ENCODE measurements around the gene MAF. TPM values are rescaled to one million over a fixed set of nuclear protein-coding genes. Genes with fewer than 3 reads are reported as not detected.

MAF gene
- total and polyA plus RNA-seq, 2 of the 4 experiments (the other 2 are of a cell fraction): under 0.01 to 0.02 TPM

DNA sequence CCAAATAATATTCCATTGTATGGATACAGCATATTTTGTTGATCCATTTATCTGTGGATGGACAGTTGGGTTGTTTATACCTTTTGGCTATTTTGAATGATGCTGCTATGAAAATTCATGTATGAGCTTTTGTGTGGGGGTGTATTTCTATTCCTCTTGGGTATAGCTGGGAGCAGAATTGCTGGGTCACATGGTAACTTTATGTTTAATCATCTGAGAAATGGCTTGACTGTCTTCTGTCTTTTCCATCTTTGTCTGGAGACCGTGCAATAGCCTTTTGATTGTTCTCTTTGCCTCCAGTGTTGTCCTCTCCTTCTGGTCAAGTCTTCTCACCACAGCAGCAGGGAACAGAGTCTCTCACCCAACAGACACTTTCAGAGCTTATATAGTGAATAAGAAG is 20.5 kb upstream of the MAF start:
- Histone ChIP-seq H2AFZ (replicated peaks; ENCODE audit: low read length, poor library complexity) (no peak overlapping the region), H3K27ac (ENCODE audit: insufficient read depth, low read length) (no peak overlapping the region), H4K91ac (ENCODE audit: insufficient read depth, low read depth, low read length) (no peak overlapping the region), H3K9ac (ENCODE audit: low read depth, low read length) (no peak overlapping the region), H3K4me2 (ENCODE audit: low read depth, low read length) (no peak overlapping the region), H3K27me3 (ENCODE audit: control insufficient read depth, insufficient read depth, low read length) (no peaks in the 10 kb centered on the region), H3K4ac (ENCODE audit: low read depth, low read length) (no peak overlapping the region), H2BK15ac (ENCODE audit: low read depth, low read length) (no peak overlapping the region), H4K20me1 (ENCODE audit: insufficient read depth, low read length) (no peaks in the 10 kb centered on the region), H3K14ac (replicated peaks; ENCODE audit: low read depth, low read length) (no peak overlapping the region), H2BK20ac (ENCODE audit: low read depth, low read length) (no peak overlapping the region), H2AK5ac (ENCODE audit: low read depth, low read length) (no peak overlapping the region), H3K23ac (ENCODE audit: low read depth, low read length) (no peak overlapping the region), H3K36me3 (ENCODE audit: control insufficient read depth, insufficient read depth, low read length) (no peaks in the 10 kb centered on the region), H3K4me3 (ENCODE audit: insufficient read depth, low read depth, low read length) (no peak overlapping the region), H3K9me3 (ENCODE audit: control insufficient read depth, insufficient read depth, low read length) (peaks cover 3% of the 10 kb centered on the region; the same call in 1 of the 2 replicates), H4K8ac (ENCODE audit: low read depth in 2 of 2, low read length in 2 of 2) (no peak overlapping the region), H3K18ac (ENCODE audit: low read depth, low read length) (no peak overlapping the region), H3K79me1 (ENCODE audit: low read depth in 1 of 2, low read length in 2 of 2) (no peaks in the 10 kb centered on the region), H2BK120ac (ENCODE audit: low read depth, low read length) (no peak overlapping the region), H3K56ac (ENCODE audit: extremely low read depth, insufficient read depth, low read length) (no peak overlapping the region), H2BK5ac (ENCODE audit: low read depth, low read length, poor library complexity, severe bottlenecking) (no peak overlapping the region), H3K9me1 (ENCODE audit: insufficient read depth, low read length) (no peaks in the 10 kb centered on the region), H3K4me1 (ENCODE audit: control insufficient read depth, insufficient read depth, low read length) (no peaks in the 10 kb centered on the region), H4K5ac (ENCODE audit: low read depth, low read length) (no peak overlapping the region), H2AK9ac (replicated peaks; ENCODE audit: low read depth, low read length, poor library complexity) (no peak overlapping the region)
- POLR2A ChIA-PET (ENCODE audit: unreplicated experiment): no interaction called here
- intact Hi-C loops (cut with micrococcal nuclease) (no loop called here), dilution Hi-C loops (cut with HindIII; ENCODE audit: low sequenced_read_pairs, unreplicated experiment) (no loop called here), in situ Hi-C loops (cut with MboI; ENCODE audit: low sequenced_read_pairs) (no loop called here)
- ATAC-seq (ENCODE audit: low read depth) (no peak), DNase-seq (no peak)
- no CpG with 5 or more reads among the region's 1 CpG for WGBS, 2 experiments (ENCODE audit: extremely low coverage in 2 of 2, insufficient read length in 1 of 2)
- CTCF ChIA-PET: interaction anchor here (0.6 kb wide), 1 partner anchor 19 kb away, joined by 4 read pairs; no protein-coding TSS in a partner anchor
- TF ChIP-seq, protein P1, sequence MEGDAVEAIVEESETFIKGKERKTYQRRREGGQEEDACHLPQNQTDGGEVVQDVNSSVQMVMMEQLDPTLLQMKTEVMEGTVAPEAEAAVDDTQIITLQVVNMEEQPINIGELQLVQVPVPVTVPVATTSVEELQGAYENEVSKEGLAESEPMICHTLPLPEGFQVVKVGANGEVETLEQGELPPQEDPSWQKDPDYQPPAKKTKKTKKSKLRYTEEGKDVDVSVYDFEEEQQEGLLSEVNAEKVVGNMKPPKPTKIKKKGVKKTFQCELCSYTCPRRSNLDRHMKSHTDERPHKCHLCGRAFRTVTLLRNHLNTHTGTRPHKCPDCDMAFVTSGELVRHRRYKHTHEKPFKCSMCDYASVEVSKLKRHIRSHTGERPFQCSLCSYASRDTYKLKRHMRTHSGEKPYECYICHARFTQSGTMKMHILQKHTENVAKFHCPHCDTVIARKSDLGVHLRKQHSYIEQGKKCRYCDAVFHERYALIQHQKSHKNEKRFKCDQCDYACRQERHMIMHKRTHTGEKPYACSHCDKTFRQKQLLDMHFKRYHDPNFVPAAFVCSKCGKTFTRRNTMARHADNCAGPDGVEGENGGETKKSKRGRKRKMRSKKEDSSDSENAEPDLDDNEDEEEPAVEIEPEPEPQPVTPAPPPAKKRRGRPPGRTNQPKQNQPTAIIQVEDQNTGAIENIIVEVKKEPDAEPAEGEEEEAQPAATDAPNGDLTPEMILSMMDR (conservative IDR thresholded peaks at IDR 0.05; ENCODE audit: low read depth, low read length): no peak
- TF ChIP-seq FOS (IDR thresholded peaks at IDR 0.05; ENCODE audit: low read depth, low read length) (no peak), RAD21 (IDR thresholded peaks at IDR 0.05; ENCODE audit: low read length) (no peak), RFX5 (IDR thresholded peaks at IDR 0.05; ENCODE audit: low read depth, low read length) (no peak), MXI1 (IDR thresholded peaks at IDR 0.05; ENCODE audit: borderline replicate concordance, low read depth, low read length) (no peak), BHLHE40 (IDR thresholded peaks at IDR 0.05; ENCODE audit: low read depth, low read length) (no peak)
- BruUV-seq (replicated peaks): no TSS peak

All from IMR-90 (cell line).